Neural crest cell (in vitro differentiated cells): Measurements from ENCODE around the gene PSMD9. TPM values are rescaled to one million over a fixed set of nuclear protein-coding genes. Genes with fewer than 3 reads are reported as not detected.

Experiments
- DNase-seq: peaks from one replicate; pipeline ENCODE4 v3.0.0; 2021; ENCODE audit warnings: low read depth, mixed read lengths, low spot score
- H3K27ac Mint-ChIP-seq: one replicate; pipeline ENCODE4 v1.8.0; 2021; ENCODE audit warnings: mild to moderate bottlenecking, mixed read lengths; ENCODE audit not compliant: unreplicated experiment
- H3K27me3 Mint-ChIP-seq: 2 replicates; pipeline ENCODE4 v1.8.0; 2021; ENCODE audit warnings: low read depth, mild to moderate bottlenecking, mixed read lengths
- H3K36me3 Mint-ChIP-seq: 2 replicates; pipeline ENCODE4 v1.8.0; 2021; ENCODE audit warnings: low read depth, mild to moderate bottlenecking, mixed read lengths
- H3K4me1 Mint-ChIP-seq: 2 replicates; pipeline ENCODE4 v1.8.0; 2021; ENCODE audit warnings: mixed read lengths
- H3K4me3 Mint-ChIP-seq: one replicate; pipeline ENCODE4 v1.8.0; 2021; ENCODE audit warnings: mild to moderate bottlenecking, mixed read lengths
- H3K9me3 Mint-ChIP-seq: 2 replicates; pipeline ENCODE4 v1.8.0; 2021; ENCODE audit warnings: mixed read lengths
- CTCF ChIP-seq: fragments of 200-600 bp; sonication (generic); conservative IDR thresholded peaks from 2 replicates; pipeline ENCODE4 v1.5.0; 2021; ENCODE audit warnings: antibody characterized with exemption, mild to moderate bottlenecking
- total RNA-seq: library from RNA; stranded (reverse); gene quantifications from 2 replicates; pipeline ENCODE4 v1.2.1, GENCODE V29; 2021

The PSMD9 gene
- total RNA-seq, 1 donor from 2014 or later, result 46.3 TPM

GRCh38 chr12:121893961-121894460 lies 5.4 kb downstream of the PSMD9 start:
- Mint-ChIP-seq H3K27ac (peak overlapping the region; percentile 32), H3K27me3 (no peaks in the 10 kb centered on the region), H3K9me3 (no peaks in the 10 kb centered on the region), H3K36me3 (peaks cover 3% of the 10 kb centered on the region), H3K4me3 (no peak overlapping the region), H3K4me1 (peaks cover 29% of the 10 kb centered on the region)
- TF ChIP-seq CTCF, result no peak
- DNase-seq, result no peak

- peaks cover 3% of the 10 kb centered on the region for H3K36me3 Mint-ChIP-seq
These were observed 6.0 kb downstream of the PSMD9 start for GRCh38 chr12:121894633-121895032.

GRCh38 chr12:121898287-121898686 lies 9.7 kb downstream of the PSMD9 start:
- H3K4me1 Mint-ChIP-seq, result peaks cover 9% of the 10 kb centered on the region
- no peaks in the 10 kb centered on the region for H3K27me3 Mint-ChIP-seq
- TF ChIP-seq CTCF, result no peak
- H3K36me3 Mint-ChIP-seq, result peaks cover 12% of the 10 kb centered on the region
- H3K4me3 Mint-ChIP-seq, result no peak overlapping the region
- no peaks in the 10 kb centered on the region for H3K9me3 Mint-ChIP-seq
- DNase-seq, result no peak
- H3K27ac Mint-ChIP-seq, result no peak overlapping the region

More at GRCh38 chr12:121894633-121895032, 6.0 kb downstream of the PSMD9 start:
- Mint-ChIP-seq H3K27me3 (no peaks in the 10 kb centered on the region), H3K9me3 (no peaks in the 10 kb centered on the region), H3K4me3 (peak overlapping the region; percentile 18), H3K27ac (peak overlapping the region; percentile 23), H3K4me1 (peaks cover 23% of the 10 kb centered on the region)
- no peak for DNase-seq
- TF ChIP-seq CTCF, result peak; percentile 44

GRCh38 chr12:121899590-121899989 lies 11.0 kb downstream of the PSMD9 start:
- Mint-ChIP-seq H3K9me3 (no peaks in the 10 kb centered on the region), H3K36me3 (peaks cover 12% of the 10 kb centered on the region), H3K4me1 (no peaks in the 10 kb centered on the region), H3K4me3 (no peak overlapping the region), H3K27ac (no peak overlapping the region), H3K27me3 (no peaks in the 10 kb centered on the region)
- no peak for TF ChIP-seq CTCF
- no peak for DNase-seq

GRCh38 chr12:121903202-121903601 lies 14.6 kb downstream of the PSMD9 start:
- Mint-ChIP-seq H3K9me3 (no peaks in the 10 kb centered on the region), H3K4me3 (no peak overlapping the region), H3K27ac (no peak overlapping the region), H3K36me3 (peaks cover 12% of the 10 kb centered on the region), H3K27me3 (no peaks in the 10 kb centered on the region), H3K4me1 (no peaks in the 10 kb centered on the region)
- no peak for DNase-seq
- no peak for TF ChIP-seq CTCF
